Measurements from ENCODE around the gene THEM5.
A peak's percentile ranks its signal among the peaks of the same experiment; 100 is the strongest.

The THEM5 gene

GRCh38 chr1:151867321-151867720 is 13.8 kb upstream of the THEM5 start:
- DNase-seq (ENCODE audit: low read depth, low spot score): no peak
- H3K9ac ChIP-seq (ENCODE audit: insufficient read length, low read depth): no peak overlapping the region
- TF ChIP-seq SUZ12 (IDR thresholded peaks at IDR 0.05; ENCODE audit: extremely low read depth, insufficient read depth, insufficient read length) (no peak), YY1 (IDR thresholded peaks at IDR 0.05; ENCODE audit: insufficient read depth, insufficient read length) (no peak), ZNF274 (IDR thresholded peaks at IDR 0.05; ENCODE audit: low read depth, low read length) (no peak)
- no peak overlapping the region for H3K4me3 ChIP-seq (ENCODE audit: insufficient read length, low read depth)
- peaks cover 5% of the 10 kb centered on the region for H3K4me1 ChIP-seq (ENCODE audit: insufficient read depth, insufficient read length)
- no peaks in the 10 kb centered on the region for H3K9me3 ChIP-seq (ENCODE audit: insufficient read depth, low read length)
- peaks cover 8% of the 10 kb centered on the region for H3K27me3 ChIP-seq (ENCODE audit: insufficient read depth, insufficient read length)
- no peaks in the 10 kb centered on the region for H3K36me3 ChIP-seq (ENCODE audit: insufficient read depth, insufficient read length, low read length)

DNA sequence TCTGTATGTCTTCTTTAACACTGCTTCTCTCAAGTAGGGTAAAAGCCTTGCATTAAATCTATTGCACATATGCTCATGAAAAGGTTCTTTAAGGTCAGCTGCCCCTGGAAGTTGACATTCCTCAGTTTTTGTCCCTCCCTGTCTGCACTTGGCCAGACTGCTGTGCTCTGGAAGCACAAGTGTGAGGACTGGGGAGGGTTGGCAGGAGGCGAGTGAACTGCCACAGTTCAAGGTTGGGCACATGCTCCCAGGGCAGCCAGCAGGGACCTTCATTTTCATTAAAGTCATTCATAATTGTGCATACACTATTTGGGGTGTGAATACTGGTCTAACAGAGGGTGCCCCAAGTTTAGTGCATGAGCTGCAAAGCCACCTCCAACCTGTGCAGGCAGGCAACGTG is 10.9 kb upstream of the THEM5 start:
- Histone ChIP-seq H3K4me3 (ENCODE audit: insufficient read length, low read depth) (no peak overlapping the region), H3K9me3 (ENCODE audit: insufficient read depth, low read length) (no peaks in the 10 kb centered on the region), H3K36me3 (ENCODE audit: insufficient read depth, insufficient read length, low read length) (no peaks in the 10 kb centered on the region), H3K27me3 (ENCODE audit: insufficient read depth, insufficient read length) (peaks cover 21% of the 10 kb centered on the region), H3K9ac (ENCODE audit: insufficient read length, low read depth) (no peak overlapping the region), H3K4me1 (ENCODE audit: insufficient read depth, insufficient read length) (peaks cover 26% of the 10 kb centered on the region)
- no peak for DNase-seq (ENCODE audit: low read depth, low spot score)
- TF ChIP-seq YY1 (IDR thresholded peaks at IDR 0.05; ENCODE audit: insufficient read depth, insufficient read length): no peak
- no peak for TF ChIP-seq ZNF274 (IDR thresholded peaks at IDR 0.05; ENCODE audit: low read depth, low read length)
- no peak for TF ChIP-seq SUZ12 (IDR thresholded peaks at IDR 0.05; ENCODE audit: extremely low read depth, insufficient read depth, insufficient read length)

DNA sequence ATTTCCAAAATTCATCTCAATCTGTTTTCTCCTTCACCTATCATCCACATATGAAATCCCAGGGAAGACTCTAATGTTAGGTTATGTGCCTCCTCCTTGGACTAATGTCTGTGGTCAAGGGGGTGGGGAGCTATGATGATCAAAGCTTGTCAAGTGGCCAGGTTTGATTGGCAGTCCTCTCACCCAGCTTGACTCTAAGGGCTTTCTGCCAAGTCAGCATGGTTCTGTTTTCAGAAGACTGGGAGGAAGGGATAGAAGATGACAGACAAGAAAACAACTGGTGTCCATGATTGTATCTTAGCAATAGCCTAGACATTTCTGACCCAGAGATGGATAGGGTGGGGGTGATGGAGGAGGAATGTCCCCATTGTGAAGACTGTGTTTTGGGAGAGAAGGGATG is 9.1 kb upstream of the THEM5 start:
- no peak overlapping the region for H3K9ac ChIP-seq (ENCODE audit: insufficient read length, low read depth)
- TF ChIP-seq ZNF274 (IDR thresholded peaks at IDR 0.05; ENCODE audit: low read depth, low read length): no peak
- TF ChIP-seq SUZ12 (IDR thresholded peaks at IDR 0.05; ENCODE audit: extremely low read depth, insufficient read depth, insufficient read length): no peak
- TF ChIP-seq YY1 (IDR thresholded peaks at IDR 0.05; ENCODE audit: insufficient read depth, insufficient read length): no peak
- no peak for DNase-seq (ENCODE audit: low read depth, low spot score)
- H3K4me3 ChIP-seq (ENCODE audit: insufficient read length, low read depth): no peak overlapping the region
- no peaks in the 10 kb centered on the region for H3K36me3 ChIP-seq (ENCODE audit: insufficient read depth, insufficient read length, low read length)
- H3K27me3 ChIP-seq (ENCODE audit: insufficient read depth, insufficient read length): peaks cover 31% of the 10 kb centered on the region
- H3K9me3 ChIP-seq (ENCODE audit: insufficient read depth, low read length): no peaks in the 10 kb centered on the region
- H3K4me1 ChIP-seq (ENCODE audit: insufficient read depth, insufficient read length): peaks cover 38% of the 10 kb centered on the region

GRCh38 chr1:151860504-151861187 is 7.1 kb upstream of the THEM5 start:
- TF ChIP-seq ZNF274 (IDR thresholded peaks at IDR 0.05; ENCODE audit: low read depth, low read length) (no peak), YY1 (IDR thresholded peaks at IDR 0.05; ENCODE audit: insufficient read depth, insufficient read length) (no peak), SUZ12 (IDR thresholded peaks at IDR 0.05; ENCODE audit: extremely low read depth, insufficient read depth, insufficient read length) (no peak)
- H3K27me3 ChIP-seq (ENCODE audit: insufficient read depth, insufficient read length): peaks cover 31% of the 10 kb centered on the region
- no peaks in the 10 kb centered on the region for H3K9me3 ChIP-seq (ENCODE audit: insufficient read depth, low read length)
- peak overlapping the region; percentile 4 for H3K4me3 ChIP-seq (ENCODE audit: insufficient read length, low read depth)
- peak; percentile 93 for DNase-seq (ENCODE audit: low read depth, low spot score)
- peak overlapping the region; percentile 43 for H3K9ac ChIP-seq (ENCODE audit: insufficient read length, low read depth)
- H3K36me3 ChIP-seq (ENCODE audit: insufficient read depth, insufficient read length, low read length): no peaks in the 10 kb centered on the region
- H3K4me1 ChIP-seq (ENCODE audit: insufficient read depth, insufficient read length): peaks cover 40% of the 10 kb centered on the region

DNA sequence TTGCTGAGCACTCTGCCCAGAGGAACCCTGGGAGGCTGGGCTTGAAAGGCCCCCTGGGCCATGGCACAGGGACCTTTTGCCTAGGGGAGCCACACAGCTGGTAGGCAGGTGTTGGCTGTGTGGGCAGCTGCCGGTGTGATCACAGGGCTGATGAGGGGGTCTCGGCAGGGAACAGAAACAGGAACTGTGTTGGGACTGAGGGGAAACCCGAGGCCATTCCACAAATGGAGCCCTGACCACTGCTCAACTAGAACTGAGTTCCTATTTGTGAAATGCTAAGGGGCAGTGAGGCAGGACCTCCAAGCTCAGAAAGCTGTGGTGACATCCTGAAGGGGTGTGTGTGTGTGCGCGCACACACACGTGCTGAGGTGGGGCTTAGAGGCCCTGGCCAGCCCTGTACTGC is 6.4 kb upstream of the THEM5 start:
- TF ChIP-seq YY1 (IDR thresholded peaks at IDR 0.05; ENCODE audit: insufficient read depth, insufficient read length): no peak
- no peak for TF ChIP-seq ZNF274 (IDR thresholded peaks at IDR 0.05; ENCODE audit: low read depth, low read length)
- TF ChIP-seq SUZ12 (IDR thresholded peaks at IDR 0.05; ENCODE audit: extremely low read depth, insufficient read depth, insufficient read length): no peak
- no peaks in the 10 kb centered on the region for H3K9me3 ChIP-seq (ENCODE audit: insufficient read depth, low read length)
- H3K4me3 ChIP-seq (ENCODE audit: insufficient read length, low read depth): peak overlapping the region; percentile 12
- peak overlapping the region; percentile 45 for H3K9ac ChIP-seq (ENCODE audit: insufficient read length, low read depth)
- H3K27me3 ChIP-seq (ENCODE audit: insufficient read depth, insufficient read length): peaks cover 30% of the 10 kb centered on the region
- H3K4me1 ChIP-seq (ENCODE audit: insufficient read depth, insufficient read length): peaks cover 38% of the 10 kb centered on the region
- H3K36me3 ChIP-seq (ENCODE audit: insufficient read depth, insufficient read length, low read length): no peaks in the 10 kb centered on the region
- DNase-seq (ENCODE audit: low read depth, low spot score): no peak

- TF ChIP-seq YY1 (IDR thresholded peaks at IDR 0.05; ENCODE audit: insufficient read depth, insufficient read length) (no peak), SUZ12 (IDR thresholded peaks at IDR 0.05; ENCODE audit: extremely low read depth, insufficient read depth, insufficient read length) (no peak), ZNF274 (IDR thresholded peaks at IDR 0.05; ENCODE audit: low read depth, low read length) (no peak)
- Histone ChIP-seq H3K4me1 (ENCODE audit: insufficient read depth, insufficient read length) (peaks cover 34% of the 10 kb centered on the region), H3K9me3 (ENCODE audit: insufficient read depth, low read length) (no peaks in the 10 kb centered on the region), H3K9ac (ENCODE audit: insufficient read length, low read depth) (no peak overlapping the region), H3K27me3 (ENCODE audit: insufficient read depth, insufficient read length) (peaks cover 28% of the 10 kb centered on the region), H3K4me3 (ENCODE audit: insufficient read length, low read depth) (no peak overlapping the region), H3K36me3 (ENCODE audit: insufficient read depth, insufficient read length, low read length) (no peaks in the 10 kb centered on the region)
- DNase-seq (ENCODE audit: low read depth, low spot score): no peak
Measured at GRCh38 chr1:151858886-151859665, 5.6 kb upstream of the THEM5 start.

DNA sequence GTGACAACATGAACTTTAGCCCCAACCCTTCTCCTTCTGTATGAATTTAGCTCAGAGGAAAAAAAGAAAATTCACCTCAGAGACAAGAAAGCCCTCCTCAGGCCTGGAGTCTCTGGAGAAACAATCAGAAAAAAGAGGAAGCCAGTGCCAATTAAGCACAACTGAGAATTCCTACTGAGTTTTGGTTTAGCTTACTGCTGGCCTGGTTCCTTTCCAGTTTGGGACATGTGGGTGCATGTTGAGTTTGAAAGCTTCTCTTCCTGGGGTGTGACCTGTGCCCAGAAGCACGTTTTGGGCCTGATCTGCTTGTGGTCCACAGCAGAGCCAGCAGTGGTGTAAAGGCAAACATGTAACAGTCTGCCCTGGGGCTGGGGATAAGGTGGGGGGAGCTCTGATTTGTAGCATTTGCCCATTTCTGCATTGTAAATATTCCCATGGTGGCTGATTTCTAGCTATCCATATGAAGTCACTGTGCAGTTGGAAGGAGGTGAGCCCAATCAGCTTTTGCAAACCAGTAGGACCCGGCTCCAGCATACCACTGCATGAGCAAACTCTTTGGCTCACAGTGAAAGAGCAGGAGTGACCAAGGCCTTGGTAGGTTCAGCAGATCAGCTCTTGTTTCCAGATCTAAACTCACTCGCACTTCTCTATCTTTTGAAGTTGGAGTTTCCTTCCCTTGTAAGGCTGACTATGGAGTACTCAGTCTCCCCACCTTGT is 4.7 kb upstream of the THEM5 start:
- Histone ChIP-seq H3K9me3 (ENCODE audit: insufficient read depth, low read length) (no peaks in the 10 kb centered on the region), H3K4me3 (ENCODE audit: insufficient read length, low read depth) (no peak overlapping the region), H3K27me3 (ENCODE audit: insufficient read depth, insufficient read length) (peaks cover 28% of the 10 kb centered on the region), H3K4me1 (ENCODE audit: insufficient read depth, insufficient read length) (peaks cover 34% of the 10 kb centered on the region), H3K9ac (ENCODE audit: insufficient read length, low read depth) (no peak overlapping the region), H3K36me3 (ENCODE audit: insufficient read depth, insufficient read length, low read length) (no peaks in the 10 kb centered on the region)
- TF ChIP-seq ZNF274 (IDR thresholded peaks at IDR 0.05; ENCODE audit: low read depth, low read length) (no peak), YY1 (IDR thresholded peaks at IDR 0.05; ENCODE audit: insufficient read depth, insufficient read length) (no peak)
- no peak for DNase-seq (ENCODE audit: low read depth, low spot score)

Measured in NT2/D1 (cell line).